HEK293 (cell line): ENCODE measurements around the gene PERM1.

Experiments
- AEBP2 ChIP-seq: fragments of 450-650 bp; formaldehyde crosslinking; IDR thresholded peaks from 2 replicates; pipeline ENCODE4 v1.5.1; 2016; ENCODE audit warnings: missing biosample characterization, missing genetic modification characterization, borderline replicate concordance
- EGR2 ChIP-seq: fragments of 450-650 bp; formaldehyde crosslinking; IDR thresholded peaks from 2 replicates; pipeline ENCODE4 v1.5.1; 2016; ENCODE audit warnings: low read depth, missing biosample characterization, missing genetic modification characterization
- GLI4 ChIP-seq: fragments of 450-650 bp; formaldehyde crosslinking; IDR thresholded peaks from 2 replicates; pipeline ENCODE4 v1.5.1; 2016; ENCODE audit warnings: missing biosample characterization, missing genetic modification characterization
- KLF8 ChIP-seq: fragments of 450-650 bp; formaldehyde crosslinking; IDR thresholded peaks from 2 replicates; pipeline ENCODE4 v1.5.1; 2016; ENCODE audit warnings: missing biosample characterization, missing genetic modification characterization
- KLF9 ChIP-seq: fragments of 450-650 bp; formaldehyde crosslinking; IDR thresholded peaks from 2 replicates; pipeline ENCODE4 v1.5.1; 2016; ENCODE audit warnings: missing biosample characterization, missing genetic modification characterization, low read depth
- OSR2 ChIP-seq: fragments of 450-650 bp; formaldehyde crosslinking; IDR thresholded peaks from 2 replicates; pipeline ENCODE4 v1.5.1; 2016; ENCODE audit warnings: missing biosample characterization, missing genetic modification characterization
- PRDM1 ChIP-seq: fragments of 450-650 bp; formaldehyde crosslinking; IDR thresholded peaks from 2 replicates; pipeline ENCODE4; 2016; ENCODE audit warnings: missing biosample characterization, missing genetic modification characterization
- ZBTB10 ChIP-seq: fragments of 450-650 bp; formaldehyde crosslinking; IDR thresholded peaks from 2 replicates; pipeline ENCODE4 v1.5.1; 2016; ENCODE audit warnings: missing biosample characterization, missing genetic modification characterization
- ZBTB26 ChIP-seq: fragments of 450-650 bp; formaldehyde crosslinking; optimal IDR thresholded peaks from 2 replicates; pipeline ENCODE3; 2016; ENCODE audit warnings: missing biosample characterization, mild to moderate bottlenecking, missing genetic modification characterization
- ZBTB7A ChIP-seq: fragments of 450-650 bp; formaldehyde crosslinking; IDR thresholded peaks from 2 replicates; pipeline ENCODE4 v1.5.1; 2016; ENCODE audit warnings: low read depth, missing biosample characterization, missing genetic modification characterization
- ZIC2 ChIP-seq: fragments of 450-650 bp; formaldehyde crosslinking; IDR thresholded peaks from 2 replicates; pipeline ENCODE4 v1.5.1; 2016; ENCODE audit warnings: missing biosample characterization, missing genetic modification characterization
- ZNF114 ChIP-seq: fragments of 450-650 bp; formaldehyde crosslinking; IDR thresholded peaks from 2 replicates; pipeline ENCODE4 v1.5.0; 2017; ENCODE audit warnings: missing biosample characterization, missing genetic modification characterization
- ZNF121 ChIP-seq: fragments of 450-650 bp; formaldehyde crosslinking; IDR thresholded peaks from 2 replicates; pipeline ENCODE4 v1.5.1; 2016; ENCODE audit warnings: missing biosample characterization, missing genetic modification characterization
- ZNF138 ChIP-seq: fragments of 450-650 bp; formaldehyde crosslinking; IDR thresholded peaks from 2 replicates; pipeline ENCODE4 v1.5.1; 2016; ENCODE audit warnings: missing biosample characterization, missing genetic modification characterization, borderline replicate concordance
- ZNF169 ChIP-seq: fragments of 450-650 bp; formaldehyde crosslinking; IDR thresholded peaks from 2 replicates; pipeline ENCODE4 v1.5.1; 2016; ENCODE audit warnings: missing biosample characterization, missing genetic modification characterization
- ZNF280C ChIP-seq: fragments of 450-650 bp; formaldehyde crosslinking; IDR thresholded peaks from 2 replicates; pipeline ENCODE4 v1.5.1; 2016; ENCODE audit warnings: missing biosample characterization, missing genetic modification characterization
- ZNF302 ChIP-seq: fragments of 450-650 bp; formaldehyde crosslinking; IDR thresholded peaks from 2 replicates; pipeline ENCODE4 v1.5.1; 2016; ENCODE audit warnings: missing biosample characterization, missing genetic modification characterization, low read depth
- ZNF501 ChIP-seq: fragments of 450-650 bp; formaldehyde crosslinking; IDR thresholded peaks from 2 replicates; pipeline ENCODE4 v1.5.1; 2016; ENCODE audit warnings: missing biosample characterization, missing genetic modification characterization
- ZNF518A ChIP-seq: fragments of 450-650 bp; formaldehyde crosslinking; conservative IDR thresholded peaks from 2 replicates; pipeline ENCODE4 v1.5.1; 2016; ENCODE audit warnings: low read depth, missing biosample characterization, missing genetic modification characterization
- ZNF529 ChIP-seq: fragments of 450-650 bp; formaldehyde crosslinking; IDR thresholded peaks from 2 replicates; pipeline ENCODE4 v1.5.1; 2017; ENCODE audit warnings: missing genetic modification characterization, missing biosample characterization; ENCODE audit not compliant: insufficient replicate concordance
- ZNF585B ChIP-seq: fragments of 450-650 bp; formaldehyde crosslinking; IDR thresholded peaks from 2 replicates; pipeline ENCODE4 v1.5.1; 2016; ENCODE audit warnings: missing biosample characterization, missing genetic modification characterization
- ZNF768 ChIP-seq: fragments of 450-650 bp; formaldehyde crosslinking; IDR thresholded peaks from 2 replicates; pipeline ENCODE4 v1.5.1; 2018; ENCODE audit warnings: missing biosample characterization, mild to moderate bottlenecking, missing genetic modification characterization
- ZNF776 ChIP-seq: fragments of 450-650 bp; formaldehyde crosslinking; IDR thresholded peaks from 2 replicates; pipeline ENCODE4 v1.5.0; 2017; ENCODE audit warnings: missing biosample characterization, missing genetic modification characterization, borderline replicate concordance
- ZNF777 ChIP-seq: fragments of 450-650 bp; formaldehyde crosslinking; IDR thresholded peaks from 2 replicates; pipeline ENCODE4 v1.5.1; 2017; ENCODE audit warnings: missing biosample characterization, missing genetic modification characterization, borderline replicate concordance
- ZSCAN18 ChIP-seq: fragments of 450-650 bp; formaldehyde crosslinking; IDR thresholded peaks from 2 replicates; pipeline ENCODE4 v1.5.1; 2016; ENCODE audit warnings: missing biosample characterization, missing genetic modification characterization

PERM1 gene

GRCh38 chr1:975896-976683 lies 5.8 kb downstream of the PERM1 start (continued):
- TF ChIP-seq ZNF768 (tag by site-specific recombination) (no peak), ZSCAN18 (tag by site-specific recombination) (no peak), ZBTB7A (tag by site-specific recombination) (peak; percentile 93), ZNF501 (tag by site-specific recombination) (peak; percentile 45; the same call in 1 of the 2 replicates), ZNF169 (no peak), ZBTB10 (tag by site-specific recombination) (peak; percentile 91), ZBTB26 (tag by site-specific recombination) (peak; percentile 27), ZNF280C (no peak), ZNF302 (tag by site-specific recombination) (no peak), AEBP2 (tag by site-specific recombination) (no peak), KLF8 (tag by site-specific recombination) (peak; percentile 78), KLF9 (peak; percentile 70), ZNF121 (tag by site-specific recombination) (no peak), ZNF585B (tag by site-specific recombination) (no peak), ZIC2 (no peak), ZNF529 (tag by site-specific recombination) (no peak), ZNF518A (no peak), ZNF138 (tag by site-specific recombination) (no peak), OSR2 (no peak), ZNF777 (tag by site-specific recombination) (no peak), EGR2 (tag by site-specific recombination) (peak; percentile 28; the same call in 1 of the 2 replicates), ZNF114 (tag by site-specific recombination) (no peak), GLI4 (tag by site-specific recombination) (no peak), ZNF776 (tag by site-specific recombination) (no peak), PRDM1 (tag by site-specific recombination) (no peak)
